GM18951 (cell line): Measurements from ENCODE around the gene DBR1.
A peak's percentile ranks its signal among the peaks of the same experiment; 100 is the strongest.

Experiments
- POLR2A ChIP-seq: IDR thresholded peaks from 4 replicates; pipeline ENCODE4 v1.6.1; 2011; ENCODE audit warnings: mild to moderate bottlenecking; ENCODE audit not compliant: insufficient read length, insufficient read depth; ENCODE audit errors: extremely low read depth
- in situ Hi-C: fragments of 300-500 bp; cut with MboI; formaldehyde crosslinking; loops from one replicate; pipeline ENCODE4 v1.12.0; 2022; ENCODE audit warnings: low sequenced_read_pairs, mixed read lengths, inconsistent platforms; ENCODE audit not compliant: unreplicated experiment

The DBR1 gene

GRCh38 chr3:138200424-138200823 is 25.7 kb upstream of the DBR1 start:
- no peak for TF ChIP-seq POLR2A
- in situ Hi-C loops: no loop called here

GRCh38 chr3:138199851-138200250 is 25.1 kb upstream of the DBR1 start:
- TF ChIP-seq POLR2A: no peak
- in situ Hi-C loops: no loop called here

GRCh38 chr3:138197524-138197923 is 22.8 kb upstream of the DBR1 start:
- TF ChIP-seq POLR2A: no peak
- in situ Hi-C loops: no loop called here

DNA sequence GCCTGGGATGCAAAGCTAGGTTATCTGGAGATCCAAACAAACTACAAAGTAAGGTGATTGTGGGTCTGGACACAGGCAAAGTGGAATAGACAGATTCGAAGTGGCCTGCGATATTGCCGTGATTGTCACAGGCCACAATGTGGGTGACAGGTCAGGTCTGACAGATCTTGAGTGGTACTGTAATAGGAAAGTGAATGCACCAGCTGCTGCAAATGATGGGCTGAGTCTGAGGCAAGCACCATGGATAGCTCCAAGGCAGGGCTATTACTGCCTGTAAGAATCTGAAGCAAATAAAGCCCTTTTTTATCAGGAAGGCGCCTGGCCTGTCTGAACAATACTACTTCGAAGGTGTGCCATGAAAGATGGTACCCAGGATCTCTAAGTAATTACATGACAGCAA is 22.3 kb upstream of the DBR1 start:
- no peak for TF ChIP-seq POLR2A
- in situ Hi-C loops: no loop called here

DNA sequence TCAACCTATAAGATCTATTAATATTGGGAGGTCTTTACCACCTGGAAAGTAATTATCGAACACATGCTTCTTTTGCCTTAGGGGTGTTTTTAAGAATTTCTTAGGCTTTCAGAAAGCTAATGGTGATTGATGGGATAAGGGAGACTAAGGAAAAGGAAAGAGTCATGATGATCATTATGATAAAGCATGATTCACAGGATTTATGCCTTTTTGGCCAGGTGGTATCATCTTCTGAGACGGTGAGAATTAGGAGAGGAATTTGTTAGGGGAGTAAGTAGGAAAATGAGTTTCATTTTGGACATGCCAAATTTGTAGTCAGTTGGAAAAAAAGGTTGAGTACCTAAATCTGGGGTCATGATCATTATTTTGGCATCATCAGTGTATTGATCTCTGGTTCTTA is 21.3 kb upstream of the DBR1 start:
- no peak for TF ChIP-seq POLR2A
- in situ Hi-C loops: no loop called here

DNA sequence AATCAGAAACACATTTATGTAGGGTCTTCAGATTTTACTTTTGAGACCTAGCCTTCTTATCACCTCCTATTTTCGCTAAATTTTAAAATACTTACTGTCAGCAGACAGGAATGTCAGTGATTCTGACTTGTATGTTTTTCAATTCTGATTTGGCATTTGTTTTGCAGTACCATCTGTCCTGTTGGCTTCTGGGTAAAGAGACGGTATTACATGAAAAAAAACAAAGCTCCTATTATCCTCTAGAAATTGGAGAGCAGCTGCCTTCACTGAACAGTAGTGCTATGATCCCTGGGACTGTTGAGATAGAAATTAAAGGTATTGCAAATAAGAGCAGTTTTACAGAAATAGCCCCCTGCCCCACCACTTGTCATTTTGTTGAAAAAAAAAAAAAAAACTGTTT is 20.8 kb upstream of the DBR1 start:
- no peak for TF ChIP-seq POLR2A
- in situ Hi-C loops: no loop called here

DNA sequence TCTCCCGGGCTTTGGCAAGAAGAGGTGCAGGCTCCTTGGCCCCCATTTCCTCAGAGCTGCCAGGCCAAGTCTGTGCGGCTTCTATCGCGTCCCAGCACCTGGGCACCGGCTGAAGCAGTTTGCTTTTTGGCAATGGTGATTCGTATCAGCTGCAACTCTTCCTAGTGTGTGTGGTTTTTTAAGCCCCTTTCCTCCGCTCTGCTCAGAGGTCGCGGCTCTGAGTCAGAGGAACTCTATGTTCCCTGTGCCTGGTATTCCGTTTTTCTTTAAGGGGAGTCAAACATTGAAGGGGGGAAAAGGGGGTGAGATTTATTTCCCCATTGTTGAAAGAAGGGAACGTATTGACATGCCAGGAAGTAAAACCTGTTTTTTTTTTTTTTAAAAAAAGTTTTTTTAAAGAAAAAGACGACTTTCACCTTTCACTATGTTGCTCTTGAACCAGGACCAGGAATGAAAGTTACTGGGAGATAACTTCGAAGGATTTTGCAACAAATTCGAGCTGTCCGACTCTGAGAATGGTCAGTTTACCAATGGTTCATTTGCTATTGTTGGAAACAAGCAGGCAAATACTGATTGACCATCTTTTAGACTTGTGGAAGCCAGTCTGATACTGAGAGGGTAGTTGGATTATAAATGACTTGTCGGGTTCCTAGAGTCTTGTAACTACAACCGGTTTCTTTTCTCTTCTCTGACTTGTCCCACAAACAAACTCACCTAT is 13.5 kb upstream of the DBR1 start:
- in situ Hi-C loops: no loop called here

DNA sequence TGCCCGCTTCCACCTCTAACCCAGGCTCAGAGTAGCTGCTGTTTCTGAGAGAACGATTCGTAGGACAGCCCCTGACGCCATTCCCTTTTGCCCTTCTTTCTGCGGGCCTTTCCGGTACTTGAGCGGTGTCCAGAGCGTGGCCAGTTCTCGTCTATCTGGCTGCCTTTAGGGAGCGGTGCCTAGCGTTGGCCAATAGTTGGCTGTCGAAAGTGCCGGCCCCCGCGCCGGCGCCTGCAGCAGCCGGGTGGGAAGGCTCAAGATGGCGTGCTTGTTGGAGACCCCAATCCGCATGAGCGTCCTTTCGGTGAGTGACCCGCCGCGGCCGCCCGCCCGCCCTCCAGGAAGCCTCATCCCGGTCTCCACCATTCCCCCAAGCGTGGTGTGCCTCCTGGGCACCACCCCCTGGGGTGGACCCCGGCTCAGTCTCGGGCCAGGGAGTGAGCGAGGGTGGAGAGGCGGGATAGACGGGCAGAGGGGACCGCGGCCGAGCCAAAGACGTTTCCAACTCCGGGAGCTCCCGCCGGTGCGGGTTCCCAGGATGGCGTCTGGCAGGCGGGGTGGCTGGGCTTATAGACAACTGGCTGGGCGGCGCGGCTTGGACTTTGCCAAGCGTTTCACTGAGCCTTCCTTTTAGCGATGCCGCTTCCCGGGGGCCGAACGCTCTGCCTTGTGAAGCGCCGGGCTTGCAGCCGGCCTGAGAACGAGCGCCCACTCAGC is 12.7 kb upstream of the DBR1 start, which contains the start of gene ARMC8:
Gene ARMC8, plus strand, starts transcription at position 6 of the 717 bp plus-strand sequence. Its CDS starts 254 bp downstream, at position 260.
- in situ Hi-C loops: no loop called here
- peak; percentile 71 for TF ChIP-seq POLR2A

More for the DNA sequence above, 13.5 kb upstream of the DBR1 start:
- TF ChIP-seq POLR2A: no peak

DNA sequence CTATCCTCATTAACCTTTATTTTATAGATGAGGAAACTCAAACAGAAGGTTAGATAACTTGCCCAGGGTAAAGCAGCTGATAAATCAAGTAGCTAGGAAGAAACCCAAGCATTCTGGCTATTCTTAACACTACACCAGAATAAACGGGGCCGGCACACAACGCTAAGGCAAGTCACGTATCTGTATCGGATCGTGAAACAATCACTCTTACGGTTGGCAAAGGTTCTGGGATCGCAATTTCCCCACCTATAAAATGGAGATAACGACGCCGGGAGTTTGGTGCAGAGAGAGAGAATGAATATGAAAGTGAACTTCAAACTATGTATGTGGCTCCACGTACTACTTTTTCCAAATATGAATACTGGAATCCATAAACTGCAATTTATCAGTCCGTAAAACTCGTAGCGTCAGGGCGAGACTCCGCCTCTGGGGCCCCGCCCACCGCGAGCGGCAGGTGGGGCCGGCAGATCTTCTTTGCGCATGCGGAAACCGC is 12.1 kb upstream of the DBR1 start:
- in situ Hi-C loops: no loop called here
- TF ChIP-seq POLR2A: no peak

GRCh38 chr3:138186221-138186620 is 11.5 kb upstream of the DBR1 start:
- in situ Hi-C loops: no loop called here
- no peak for TF ChIP-seq POLR2A

DNA sequence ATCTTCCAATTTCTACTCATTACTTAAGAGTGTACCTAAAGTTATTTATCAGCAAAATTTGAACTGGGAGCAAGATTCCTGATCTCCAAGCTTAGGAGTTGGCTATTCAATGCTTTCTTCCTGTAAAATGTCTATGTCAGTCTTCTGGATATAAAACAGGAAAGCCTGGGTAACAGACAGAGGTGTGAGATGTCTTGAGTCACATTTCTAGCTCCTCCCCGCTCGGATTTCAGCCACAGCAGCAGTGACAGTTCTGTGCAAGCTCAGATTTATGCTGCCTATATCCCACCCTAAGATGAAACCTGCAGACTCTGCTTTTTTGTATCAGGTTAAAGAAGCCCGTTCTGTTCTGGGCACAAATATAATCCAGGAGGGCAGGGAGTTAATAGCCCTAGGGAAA is 10.3 kb upstream of the DBR1 start:
- TF ChIP-seq POLR2A: no peak
- in situ Hi-C loops: no loop called here

- no peak for TF ChIP-seq POLR2A
- in situ Hi-C loops: no loop called here
Measured at GRCh38 chr3:138180375-138181029, 5.8 kb upstream of the DBR1 start.

- no peak for TF ChIP-seq POLR2A
- in situ Hi-C loops: loop anchor here (10.0 kb wide), 1 partner anchor 751 kb away; no protein-coding TSS in a partner anchor
Measured at GRCh38 chr3:138173769-138174420, 826 bp downstream of the DBR1 start.
